Measurements from ENCODE around the gene AGAP3. TPM values are rescaled to one million over a fixed set of nuclear protein-coding genes. Genes with fewer than 3 reads are reported as not detected.

Gene AGAP3
- total and polyA plus RNA-seq, 2 of the 4 experiments (the other 2 are of a cell fraction) = 35.3 to 93.9 TPM

DNA sequence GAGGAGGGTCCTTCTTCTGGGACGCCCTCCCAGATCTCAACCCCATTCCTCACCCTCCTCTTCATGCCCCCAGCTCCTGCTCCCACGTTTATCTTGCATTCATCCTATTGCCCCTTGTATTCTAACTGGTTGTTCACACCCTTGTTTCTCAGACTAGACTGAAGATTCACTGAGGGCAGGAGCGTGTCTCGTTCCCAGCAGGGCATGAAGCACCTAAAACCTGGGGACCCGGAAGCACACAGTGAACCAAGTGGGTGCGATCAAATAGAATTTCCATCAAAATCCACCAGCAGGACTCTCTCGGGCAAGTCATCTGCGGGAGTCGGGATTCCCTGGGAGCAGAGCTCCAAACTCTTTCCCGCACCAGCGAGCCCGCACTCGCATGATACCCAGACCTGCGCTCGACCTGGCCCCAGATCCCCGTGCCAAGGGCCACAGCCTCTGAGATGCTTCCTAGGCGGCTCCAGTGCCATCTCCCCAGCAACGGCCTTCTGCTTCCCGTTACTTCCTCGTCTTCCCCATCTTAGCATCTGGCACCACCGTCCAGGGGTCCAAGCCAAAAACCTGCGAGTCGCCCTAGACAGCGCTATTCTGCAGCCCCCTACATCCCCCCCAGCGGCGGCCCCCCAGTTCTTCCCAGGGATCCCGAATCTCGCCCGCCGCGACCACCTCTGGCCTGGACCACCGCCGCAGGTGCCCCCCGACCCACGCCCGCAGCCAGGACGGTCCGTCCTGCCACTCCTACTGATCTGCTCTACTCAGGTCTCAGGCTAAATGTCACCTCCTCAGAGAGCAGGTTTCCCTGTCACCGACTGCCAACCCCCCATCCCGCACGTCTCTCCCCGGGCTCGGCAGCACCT, 87.3 kb downstream of the AGAP3 start:
- Histone ChIP-seq H4K91ac (ENCODE audit: insufficient read depth, low read depth, low read length) (no peak overlapping the region), H3K18ac (ENCODE audit: low read depth, low read length) (no peak overlapping the region), H3K23ac (ENCODE audit: low read depth, low read length) (no peak overlapping the region), H3K27me3 (ENCODE audit: control insufficient read depth, insufficient read depth, low read length) (peaks cover 54% of the 10 kb centered on the region), H2AK9ac (replicated peaks; ENCODE audit: low read depth, low read length, poor library complexity) (no peak overlapping the region), H3K4ac (ENCODE audit: low read depth, low read length) (no peak overlapping the region), H2BK5ac (ENCODE audit: low read depth, low read length, poor library complexity, severe bottlenecking) (no peak overlapping the region), H3K56ac (ENCODE audit: extremely low read depth, insufficient read depth, low read length) (no peak overlapping the region), H3K79me1 (ENCODE audit: low read depth in 1 of 2, low read length in 2 of 2) (no peaks in the 10 kb centered on the region), H3K27ac (ENCODE audit: insufficient read depth, low read length) (no peak overlapping the region), H3K9ac (ENCODE audit: low read depth, low read length) (no peak overlapping the region), H3K9me3 (ENCODE audit: control insufficient read depth, insufficient read depth, low read length) (peaks cover 1% of the 10 kb centered on the region; the same call in 1 of the 2 replicates), H3K4me2 (ENCODE audit: low read depth, low read length) (no peak overlapping the region), H3K4me3 (ENCODE audit: insufficient read depth, low read depth, low read length) (no peak overlapping the region), H2BK20ac (ENCODE audit: low read depth, low read length) (no peak overlapping the region), H2BK15ac (ENCODE audit: low read depth, low read length) (no peak overlapping the region), H2AFZ (replicated peaks; ENCODE audit: low read length, poor library complexity) (no peak overlapping the region), H4K5ac (ENCODE audit: low read depth, low read length) (no peak overlapping the region), H3K4me1 (ENCODE audit: control insufficient read depth, insufficient read depth, low read length) (no peaks in the 10 kb centered on the region), H4K8ac (ENCODE audit: low read depth in 2 of 2, low read length in 2 of 2) (no peak overlapping the region), H4K20me1 (ENCODE audit: insufficient read depth, low read length) (no peaks in the 10 kb centered on the region; the same call in 1 of the 2 replicates), H3K9me1 (ENCODE audit: insufficient read depth, low read length) (no peaks in the 10 kb centered on the region), H3K36me3 (ENCODE audit: control insufficient read depth, insufficient read depth, low read length) (no peaks in the 10 kb centered on the region), H3K14ac (replicated peaks; ENCODE audit: low read depth, low read length) (no peak overlapping the region), H2AK5ac (ENCODE audit: low read depth, low read length) (no peak overlapping the region), H2BK120ac (ENCODE audit: low read depth, low read length) (no peak overlapping the region)
- dilution Hi-C loops (cut with HindIII; ENCODE audit: low sequenced_read_pairs, unreplicated experiment) = no loop called here
- TF ChIP-seq POLR2A (IDR thresholded peaks at IDR 0.05; ENCODE audit: low read depth, low read length) = no peak
- no peak for TF ChIP-seq RAD21 (IDR thresholded peaks at IDR 0.05; ENCODE audit: low read length)
- TF ChIP-seq, protein P1, sequence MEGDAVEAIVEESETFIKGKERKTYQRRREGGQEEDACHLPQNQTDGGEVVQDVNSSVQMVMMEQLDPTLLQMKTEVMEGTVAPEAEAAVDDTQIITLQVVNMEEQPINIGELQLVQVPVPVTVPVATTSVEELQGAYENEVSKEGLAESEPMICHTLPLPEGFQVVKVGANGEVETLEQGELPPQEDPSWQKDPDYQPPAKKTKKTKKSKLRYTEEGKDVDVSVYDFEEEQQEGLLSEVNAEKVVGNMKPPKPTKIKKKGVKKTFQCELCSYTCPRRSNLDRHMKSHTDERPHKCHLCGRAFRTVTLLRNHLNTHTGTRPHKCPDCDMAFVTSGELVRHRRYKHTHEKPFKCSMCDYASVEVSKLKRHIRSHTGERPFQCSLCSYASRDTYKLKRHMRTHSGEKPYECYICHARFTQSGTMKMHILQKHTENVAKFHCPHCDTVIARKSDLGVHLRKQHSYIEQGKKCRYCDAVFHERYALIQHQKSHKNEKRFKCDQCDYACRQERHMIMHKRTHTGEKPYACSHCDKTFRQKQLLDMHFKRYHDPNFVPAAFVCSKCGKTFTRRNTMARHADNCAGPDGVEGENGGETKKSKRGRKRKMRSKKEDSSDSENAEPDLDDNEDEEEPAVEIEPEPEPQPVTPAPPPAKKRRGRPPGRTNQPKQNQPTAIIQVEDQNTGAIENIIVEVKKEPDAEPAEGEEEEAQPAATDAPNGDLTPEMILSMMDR (conservative IDR thresholded peaks at IDR 0.05; ENCODE audit: low read depth, low read length) = no peak
- no peak for TF ChIP-seq MAFK (IDR thresholded peaks at IDR 0.05; ENCODE audit: low read depth, low read length)
- no peak for TF ChIP-seq BHLHE40 (IDR thresholded peaks at IDR 0.05; ENCODE audit: low read depth, low read length)
- TF ChIP-seq, protein P2, sequence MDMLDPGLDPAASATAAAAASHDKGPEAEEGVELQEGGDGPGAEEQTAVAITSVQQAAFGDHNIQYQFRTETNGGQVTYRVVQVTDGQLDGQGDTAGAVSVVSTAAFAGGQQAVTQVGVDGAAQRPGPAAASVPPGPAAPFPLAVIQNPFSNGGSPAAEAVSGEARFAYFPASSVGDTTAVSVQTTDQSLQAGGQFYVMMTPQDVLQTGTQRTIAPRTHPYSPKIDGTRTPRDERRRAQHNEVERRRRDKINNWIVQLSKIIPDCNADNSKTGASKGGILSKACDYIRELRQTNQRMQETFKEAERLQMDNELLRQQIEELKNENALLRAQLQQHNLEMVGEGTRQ (IDR thresholded peaks at IDR 0.05; ENCODE audit: low read depth, low read length) = no peak
- no peak for TF ChIP-seq FOS (IDR thresholded peaks at IDR 0.05; ENCODE audit: low read depth, low read length)
- TF ChIP-seq, protein P3, sequence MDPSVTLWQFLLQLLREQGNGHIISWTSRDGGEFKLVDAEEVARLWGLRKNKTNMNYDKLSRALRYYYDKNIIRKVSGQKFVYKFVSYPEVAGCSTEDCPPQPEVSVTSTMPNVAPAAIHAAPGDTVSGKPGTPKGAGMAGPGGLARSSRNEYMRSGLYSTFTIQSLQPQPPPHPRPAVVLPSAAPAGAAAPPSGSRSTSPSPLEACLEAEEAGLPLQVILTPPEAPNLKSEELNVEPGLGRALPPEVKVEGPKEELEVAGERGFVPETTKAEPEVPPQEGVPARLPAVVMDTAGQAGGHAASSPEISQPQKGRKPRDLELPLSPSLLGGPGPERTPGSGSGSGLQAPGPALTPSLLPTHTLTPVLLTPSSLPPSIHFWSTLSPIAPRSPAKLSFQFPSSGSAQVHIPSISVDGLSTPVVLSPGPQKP (IDR thresholded peaks at IDR 0.05; ENCODE audit: borderline replicate concordance, low read depth, low read length) = no peak
- no peak for TF ChIP-seq CEBPB (IDR thresholded peaks at IDR 0.05; ENCODE audit: low read depth, low read length)
- TF ChIP-seq SMC3 (IDR thresholded peaks at IDR 0.05; ENCODE audit: low read depth, low read length) = no peak
- no peak for TF ChIP-seq MAZ (IDR thresholded peaks at IDR 0.05; ENCODE audit: borderline replicate concordance, low read depth, low read length)
- no peak for TF ChIP-seq RCOR1 (IDR thresholded peaks at IDR 0.05; ENCODE audit: insufficient replicate concordance, low read length)
- ATAC-seq (ENCODE audit: low read depth) = no peak
- no TSS peak for BruUV-seq (replicated peaks)
- intact Hi-C loops (cut with micrococcal nuclease) = loop anchor here (2.0 to 5.0 kb wide), 2 partner anchors 211 to 271 kb away; no protein-coding TSS in a partner anchor
- WGBS, 2 experiments (ENCODE audit: extremely low coverage in 2 of 2, insufficient read length in 1 of 2) = 77% methylated on average over 22 of the region's 43 CpGs; no CpG with 5 or more reads in 1 of the 2 experiments
- in situ Hi-C loops (cut with MboI; ENCODE audit: low sequenced_read_pairs) = loop anchor here (5.0 kb wide), 1 partner anchor 46 kb away; no protein-coding TSS in a partner anchor
- no peak for DNase-seq
- ChIA-PET CTCF (no interaction called here), POLR2A (ENCODE audit: unreplicated experiment) (no interaction called here)
